Right lobe of liver (tissue), 6 donors: ENCODE data around the gene KCNQ2. TPM values are rescaled to one million over a fixed set of nuclear protein-coding genes. Genes with fewer than 3 reads are reported as not detected.

Experiments
- ATAC-seq, 4 donors: fragments of 200-7000 bp; cut with Tn5 transposase; one replicate each; pipeline ENCODE4 v1.9.1; 2020; ENCODE audit warnings: mild to moderate bottlenecking in 4 of 4, moderate library complexity in 4 of 4
- DNase-seq, 3 donors: peaks; one replicate each; pipeline ENCODE4 v3.0.0-alpha.2; 2020
- H3K27ac ChIP-seq, 3 donors: fragments of 200-600 bp; one replicate each; pipeline ENCODE4 v1.8.0; 2022
- H3K27me3 ChIP-seq, 2 donors: fragments of 200-600 bp; one replicate each; pipeline ENCODE4 v1.8.0; 2022
- H3K36me3 ChIP-seq, 4 donors: fragments of 200-600 bp; sonication (generic) in 1 of 4; one replicate each; pipeline versions ENCODE4 v1.5.1 to v1.8.0; 2017 to 2022; ENCODE audit warnings: control low read depth in 1 of 4
- H3K4me1 ChIP-seq, 4 donors: fragments of 200-600 bp; sonication (generic) in 1 of 4; one replicate each; pipeline versions ENCODE4 v1.5.1 to v1.8.0; 2017 to 2022; ENCODE audit warnings: control low read depth in 1 of 4
- H3K4me3 ChIP-seq, 3 donors: fragments of 200-600 bp; one replicate each; pipeline ENCODE4 v1.8.0; 2022
- H3K9me3 ChIP-seq, 4 donors: fragments of 200-600 bp; sonication (generic) in 1 of 4; one replicate each; pipeline versions ENCODE4 v1.5.1 to v1.8.0; 2017 to 2022; ENCODE audit warnings: control low read depth in 1 of 4
- POLR2A ChIP-seq: fragments of 450-650 bp; IDR thresholded peaks from one replicate; pipeline ENCODE4 v1.6.1; 2017; ENCODE audit warnings: antibody characterized with exemption, mild to moderate bottlenecking
- WGBS: methylation state at CpG from one replicate; pipeline ENCODE4 v1.1.6; 2018; ENCODE audit warnings: low coverage, low lambda C conversion rate; ENCODE audit not compliant: insufficient coverage; ENCODE audit errors: missing lambda C conversion rate; 5-methylcytosine and 5-hydroxymethylcytosine counted together
- intact Hi-C, 2 donors: fragments of 100-400 bp; cut with DNase I; formaldehyde crosslinking; loops; one replicate each; pipeline versions ENCODE4 v1.11.2 to v1.14.1; 2022
- total RNA-seq, 6 experiments: library from RNA; depleted of rRNA in 2 of 6; stranded (reverse); fragments of >200 nt in 2 of 6; fragmentation: NEBNext Ultra II Directional in 3 of 6; extraction: Animal tissue kit (Norgen Biotek cat#: 25700) in 3 of 6; gene quantifications; one replicate each; pipeline versions ENCODE4 v1.1.0 to v1.2.4, GENCODE V29; 2016 to 2023
- TF ChIP-seq, protein P1 (sequence below), 4 donors: fragments of 200-600 bp in 3 of 4; fragments of 450-650 bp in 1 of 4; IDR thresholded peaks; one replicate each; pipeline versions ENCODE4 v1.5.1 to v1.8.0; 2016 to 2022; ENCODE audit warnings: antibody characterized with exemption in 4 of 4, mild to moderate bottlenecking in 2 of 4
- donor health status: DM: no; HTN: yes; CAD: no.
- donor health status: DM: no; HTN: no; CAD: no.
- donor health status: DM: no; HTN: no; CAD: no.
- donor health status: DM: no; HTN: yes; CAD: no.
- donor health status: DM: no; HTN: yes; CAD: no.

KCNQ2 gene
- total RNA-seq, 6 experiments from 2014 or later: not detected

DNA sequence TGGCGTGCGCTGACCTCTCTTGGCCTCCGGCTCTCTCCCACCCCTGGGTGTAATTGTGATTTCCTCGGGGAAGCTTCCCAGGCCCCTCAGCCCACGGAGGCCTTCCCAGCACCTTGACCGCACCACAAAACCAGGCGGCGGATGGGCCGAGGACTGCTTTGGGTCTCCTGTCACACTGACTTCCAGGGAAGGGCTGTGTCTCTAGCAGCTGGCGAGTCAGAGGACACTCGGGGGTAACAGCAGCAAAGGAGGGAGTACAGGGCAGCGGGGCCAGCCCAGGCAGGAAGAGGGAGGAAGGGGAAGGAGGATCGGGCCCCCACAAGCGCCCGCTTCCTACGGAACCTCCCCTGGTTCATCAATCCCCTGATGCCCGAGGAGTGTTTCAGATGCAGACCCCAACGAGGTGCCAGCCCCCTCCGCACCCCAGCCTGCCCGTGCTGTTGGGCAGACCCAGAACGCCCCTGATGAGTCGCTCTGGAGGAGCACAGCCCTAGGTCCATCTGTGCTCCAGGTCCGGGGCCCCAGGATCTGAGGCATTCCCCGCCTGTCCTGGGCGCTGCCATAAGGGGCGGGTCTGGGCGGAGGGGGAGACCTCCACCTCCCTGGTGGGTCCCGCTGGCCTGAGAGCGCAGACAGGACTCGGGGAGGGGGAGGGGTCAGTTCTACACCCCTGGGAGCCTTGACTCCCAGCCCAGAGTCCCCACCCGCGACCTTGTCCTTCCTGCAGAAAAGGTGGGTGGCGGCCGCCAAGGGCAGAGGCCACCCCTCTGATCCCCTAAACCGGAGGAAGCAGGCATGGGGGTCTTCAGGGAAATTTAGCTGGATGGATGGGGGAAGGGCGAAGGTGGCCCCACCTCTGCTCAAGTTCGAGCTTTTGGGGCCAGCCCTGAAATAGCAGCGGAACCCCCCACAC is 112.3 kb downstream of the KCNQ2 start:
- Histone ChIP-seq H3K27me3 (no peaks in the 10 kb centered on the region), H3K27ac (no peak overlapping the region), H3K4me3 (no peak overlapping the region), H3K4me1 (peaks cover 0 to 36% (median 18%) of the 10 kb centered on the region in 4 donors), H3K36me3 (peaks cover 0 to 3% (median 0%) of the 10 kb centered on the region in 4 donors), H3K9me3 (no peaks in the 10 kb centered on the region)
- intact Hi-C loops: no loop called here
- ATAC-seq (no peak), DNase-seq (peak in 1 of 3 donors; percentile 36)
- WGBS: 31% methylated on average over 10 of the region's 38 CpGs
- no peak for TF ChIP-seq POLR2A
- TF ChIP-seq, protein P1, sequence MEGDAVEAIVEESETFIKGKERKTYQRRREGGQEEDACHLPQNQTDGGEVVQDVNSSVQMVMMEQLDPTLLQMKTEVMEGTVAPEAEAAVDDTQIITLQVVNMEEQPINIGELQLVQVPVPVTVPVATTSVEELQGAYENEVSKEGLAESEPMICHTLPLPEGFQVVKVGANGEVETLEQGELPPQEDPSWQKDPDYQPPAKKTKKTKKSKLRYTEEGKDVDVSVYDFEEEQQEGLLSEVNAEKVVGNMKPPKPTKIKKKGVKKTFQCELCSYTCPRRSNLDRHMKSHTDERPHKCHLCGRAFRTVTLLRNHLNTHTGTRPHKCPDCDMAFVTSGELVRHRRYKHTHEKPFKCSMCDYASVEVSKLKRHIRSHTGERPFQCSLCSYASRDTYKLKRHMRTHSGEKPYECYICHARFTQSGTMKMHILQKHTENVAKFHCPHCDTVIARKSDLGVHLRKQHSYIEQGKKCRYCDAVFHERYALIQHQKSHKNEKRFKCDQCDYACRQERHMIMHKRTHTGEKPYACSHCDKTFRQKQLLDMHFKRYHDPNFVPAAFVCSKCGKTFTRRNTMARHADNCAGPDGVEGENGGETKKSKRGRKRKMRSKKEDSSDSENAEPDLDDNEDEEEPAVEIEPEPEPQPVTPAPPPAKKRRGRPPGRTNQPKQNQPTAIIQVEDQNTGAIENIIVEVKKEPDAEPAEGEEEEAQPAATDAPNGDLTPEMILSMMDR (IDR thresholded peaks at IDR 0.05): no peak

DNA sequence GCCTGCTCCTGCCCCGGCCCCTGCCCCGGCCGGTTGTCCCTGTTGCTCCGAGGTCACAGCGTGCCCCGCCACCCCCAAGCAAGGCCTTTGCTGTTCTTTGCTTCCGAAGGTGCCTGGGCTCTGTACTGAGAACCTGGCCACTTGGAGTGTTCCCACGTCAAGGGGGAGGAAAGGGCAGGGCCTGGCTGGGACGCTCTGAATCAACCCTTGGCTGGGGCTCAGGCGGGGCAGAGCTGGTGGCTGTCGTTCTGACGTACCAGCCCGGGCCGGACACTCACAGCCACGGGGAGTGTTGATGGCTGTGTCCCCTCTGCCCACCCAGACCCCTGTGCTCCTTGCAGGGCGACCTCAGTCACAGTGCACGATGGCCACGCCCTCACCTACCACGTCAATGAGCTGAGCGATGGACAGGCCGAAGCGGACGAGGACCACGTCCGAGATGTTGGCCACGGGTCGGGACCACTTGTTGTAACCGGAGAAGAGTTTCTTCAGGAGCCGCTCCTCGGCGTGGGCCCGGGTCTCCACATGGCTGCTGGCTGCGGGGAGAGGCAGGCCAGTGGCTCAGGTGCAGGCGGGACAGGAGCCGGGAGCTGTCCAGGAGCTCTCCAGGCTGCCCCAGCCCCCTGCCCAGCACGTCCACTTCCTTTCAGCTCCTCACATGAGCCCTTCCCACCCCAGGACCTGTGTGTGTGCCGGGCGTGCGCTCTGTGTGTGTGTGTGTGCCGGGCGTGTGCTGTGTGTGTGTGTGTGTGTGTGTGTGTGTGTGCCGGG is 113.1 kb downstream of the KCNQ2 start:
- Histone ChIP-seq H3K4me3 (no peak overlapping the region), H3K27ac (no peak overlapping the region), H3K27me3 (no peaks in the 10 kb centered on the region), H3K36me3 (peaks cover 0 to 3% (median 0%) of the 10 kb centered on the region in 4 donors), H3K9me3 (no peaks in the 10 kb centered on the region), H3K4me1 (peaks cover 0 to 36% (median 17%) of the 10 kb centered on the region in 4 donors)
- TF ChIP-seq, protein P1 (IDR thresholded peaks at IDR 0.05): no peak
- peak in 1 of 3 donors; percentile 53 for DNase-seq
- ATAC-seq: no peak
- WGBS: 72% methylated on average over 8 of the region's 42 CpGs
- intact Hi-C loops: no loop called here

DNA sequence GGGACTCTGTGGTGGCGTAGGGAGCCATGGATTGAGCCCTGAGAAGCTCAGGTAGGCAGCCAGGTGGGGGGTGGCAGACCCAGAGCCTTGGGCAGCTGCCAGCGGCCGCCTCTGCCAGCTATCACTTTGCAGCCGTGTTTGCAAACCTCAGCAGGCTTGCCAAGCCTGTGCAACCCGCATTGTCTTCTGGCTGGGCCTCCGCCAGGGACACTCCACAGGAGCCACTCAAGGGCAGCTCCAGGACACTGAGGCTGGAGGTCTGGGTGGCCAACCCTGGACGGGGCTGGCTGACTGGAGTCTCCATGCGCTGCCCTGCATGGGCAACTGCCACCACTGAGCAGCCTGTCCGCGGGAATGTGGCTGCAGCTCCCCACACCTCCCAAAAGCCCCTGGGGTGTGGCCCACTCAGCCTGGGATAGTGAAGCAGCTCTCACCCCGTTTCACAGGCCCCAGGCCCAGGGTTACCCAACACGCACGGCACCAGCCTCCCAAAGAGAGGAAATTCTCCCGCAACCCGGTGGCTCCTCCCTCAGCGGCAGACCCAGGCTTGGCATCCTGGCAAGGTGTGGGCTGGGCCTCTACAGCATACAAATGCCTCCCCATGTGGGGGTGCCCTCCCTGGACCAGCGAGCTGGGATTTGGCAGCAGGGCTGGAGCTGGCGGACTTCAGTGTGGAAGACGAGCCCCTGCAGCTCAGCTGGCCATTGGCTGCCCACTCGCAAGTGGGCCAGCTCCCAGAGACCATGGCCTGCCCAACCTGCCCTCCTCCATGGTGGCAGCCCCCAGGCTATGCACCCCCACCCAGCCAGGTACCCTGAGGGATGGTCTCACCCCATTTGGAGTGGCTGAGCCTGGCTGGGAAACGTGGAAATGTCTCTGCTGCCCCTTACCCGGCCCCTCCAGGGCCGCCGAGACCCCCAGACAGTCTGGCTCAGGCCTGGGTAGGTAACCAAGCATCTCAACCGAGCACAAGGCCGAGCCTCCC is 114.2 kb downstream of the KCNQ2 start:
- Histone ChIP-seq H3K27ac (peak overlapping the region in 1 of 3 donors; percentile 36), H3K4me1 (peaks cover 0 to 32% (median 11%) of the 10 kb centered on the region in 4 donors), H3K4me3 (no peak overlapping the region), H3K36me3 (peaks cover 0 to 3% (median 0%) of the 10 kb centered on the region in 4 donors), H3K27me3 (no peaks in the 10 kb centered on the region), H3K9me3 (no peaks in the 10 kb centered on the region)
- ATAC-seq (peak; percentile 82 to 88 (median 85)), DNase-seq (peak; percentile 87 to 97 (median 87))
- intact Hi-C loops: no loop called here
- WGBS: 23% methylated on average over 3 of the region's 26 CpGs
- TF ChIP-seq, protein P1 (IDR thresholded peaks at IDR 0.05): no peak
- no peak for TF ChIP-seq POLR2A
